ENCODE measurements around the gene CSNK1G3.

The CSNK1G3 gene

DNA sequence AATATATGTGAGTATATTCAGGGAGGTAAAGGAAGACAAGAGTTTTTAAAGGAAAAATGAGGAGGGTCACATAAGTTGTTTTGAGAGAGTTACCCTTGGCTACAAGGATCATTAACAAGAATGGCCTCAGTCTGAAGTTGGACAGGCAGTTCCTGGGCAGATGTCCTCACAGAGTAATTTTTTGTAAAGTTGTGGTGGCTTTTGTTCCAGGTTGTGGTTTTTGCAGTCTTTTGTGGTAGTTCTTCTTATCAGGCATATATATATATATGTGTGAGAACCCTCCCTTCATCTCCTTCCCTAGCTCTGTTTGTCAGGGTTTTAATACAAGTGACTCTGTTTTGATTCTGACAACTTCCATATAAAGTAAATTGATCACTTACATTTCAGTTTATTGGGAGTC, 60.0 kb downstream of the CSNK1G3 start:
- Histone ChIP-seq H3K27me3 (ENCODE audit: insufficient read depth, low read length) (no peaks in the 10 kb centered on the region), H4K12ac (ENCODE audit: low read depth, low read length) (no peak overlapping the region), H3K79me1 (ENCODE audit: low read length) (no peaks in the 10 kb centered on the region), H3K9me3 (ENCODE audit: insufficient read depth, low read depth, low read length) (no peaks in the 10 kb centered on the region), H3K18ac (ENCODE audit: low read length) (no peak overlapping the region), H2BK12ac (ENCODE audit: low read length) (no peak overlapping the region), H3K27ac (ENCODE audit: low read depth, low read length) (no peak overlapping the region), H4K91ac (ENCODE audit: low read depth, low read length) (no peak overlapping the region), H3K9ac (ENCODE audit: low read length) (no peak overlapping the region), H2BK5ac (ENCODE audit: low read depth, low read length, poor library complexity) (no peak overlapping the region), H3K14ac (ENCODE audit: low read length) (no peak overlapping the region), H4K8ac (ENCODE audit: low read depth, low read length) (no peak overlapping the region), H3K4me1 (ENCODE audit: control insufficient read depth in 1 of 2, insufficient read depth in 2 of 2, low read length in 2 of 2) (no peaks in the 10 kb centered on the region), H3K4me3 (ENCODE audit: low read depth, low read length) (no peak overlapping the region), H2AFZ (ENCODE audit: insufficient read depth, low read length, poor library complexity) (no peak overlapping the region), H3K36me3 (ENCODE audit: control insufficient read depth in 1 of 2, insufficient read depth in 2 of 2, low read length in 2 of 2) (peaks cover 0 to 2% of the 10 kb centered on the region in 2 experiments), H2AK5ac (ENCODE audit: low read length) (no peak overlapping the region), H3K4me2 (ENCODE audit: low read length) (no peak overlapping the region), H3K4ac (ENCODE audit: low read depth, low read length) (no peak overlapping the region), H3K23ac (ENCODE audit: low read length) (no peak overlapping the region), H2BK120ac (ENCODE audit: insufficient read depth, low read length, poor library complexity) (no peak overlapping the region), H3K79me2 (ENCODE audit: control insufficient read depth, insufficient read depth, low read length, poor library complexity) (no peaks in the 10 kb centered on the region)
- DNase-seq: no peak

DNA sequence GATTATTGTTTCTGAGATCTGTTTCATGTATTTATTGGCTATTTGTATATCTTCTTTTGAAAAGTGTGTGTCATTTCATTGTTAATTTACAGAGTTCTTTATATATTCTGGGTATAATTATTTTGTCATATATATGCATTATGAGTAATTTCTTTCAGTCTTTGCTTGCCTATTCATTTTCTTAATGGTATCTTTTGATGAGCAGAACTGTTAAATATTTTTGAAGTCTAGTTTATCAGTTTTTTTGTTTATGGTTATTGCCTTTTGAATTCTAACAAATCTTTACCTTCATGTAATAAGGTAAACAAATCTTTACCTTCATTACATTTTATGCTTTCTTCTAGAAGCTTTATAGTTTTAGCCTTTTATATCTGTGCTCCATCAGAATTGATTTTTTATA, 66.4 kb downstream of the CSNK1G3 start:
- Histone ChIP-seq H2BK120ac (ENCODE audit: insufficient read depth, low read length, poor library complexity) (no peak overlapping the region), H3K36me3 (ENCODE audit: control insufficient read depth in 1 of 2, insufficient read depth in 2 of 2, low read length in 2 of 2) (peaks cover 0 to 2% of the 10 kb centered on the region in 2 experiments), H3K79me2 (ENCODE audit: control insufficient read depth, insufficient read depth, low read length, poor library complexity) (no peaks in the 10 kb centered on the region), H3K79me1 (ENCODE audit: low read length) (no peaks in the 10 kb centered on the region), H3K4ac (ENCODE audit: low read depth, low read length) (no peak overlapping the region), H4K12ac (ENCODE audit: low read depth, low read length) (no peak overlapping the region), H3K4me2 (ENCODE audit: low read length) (no peak overlapping the region), H2AFZ (ENCODE audit: insufficient read depth, low read length, poor library complexity) (no peak overlapping the region), H4K91ac (ENCODE audit: low read depth, low read length) (no peak overlapping the region), H3K4me3 (ENCODE audit: low read depth, low read length) (no peak overlapping the region), H3K9me3 (ENCODE audit: insufficient read depth, low read depth, low read length) (no peaks in the 10 kb centered on the region), H3K9ac (ENCODE audit: low read length) (no peak overlapping the region), H2AK5ac (ENCODE audit: low read length) (no peak overlapping the region), H3K27me3 (ENCODE audit: insufficient read depth, low read length) (no peaks in the 10 kb centered on the region), H3K18ac (ENCODE audit: low read length) (no peak overlapping the region), H4K8ac (ENCODE audit: low read depth, low read length) (no peak overlapping the region), H3K4me1 (ENCODE audit: control insufficient read depth in 1 of 2, insufficient read depth in 2 of 2, low read length in 2 of 2) (no peaks in the 10 kb centered on the region), H2BK12ac (ENCODE audit: low read length) (no peak overlapping the region), H3K14ac (ENCODE audit: low read length) (no peak overlapping the region), H3K23ac (ENCODE audit: low read length) (no peak overlapping the region), H2BK5ac (ENCODE audit: low read depth, low read length, poor library complexity) (no peak overlapping the region), H3K27ac (ENCODE audit: low read depth, low read length) (no peak overlapping the region)
- DNase-seq: no peak

DNA sequence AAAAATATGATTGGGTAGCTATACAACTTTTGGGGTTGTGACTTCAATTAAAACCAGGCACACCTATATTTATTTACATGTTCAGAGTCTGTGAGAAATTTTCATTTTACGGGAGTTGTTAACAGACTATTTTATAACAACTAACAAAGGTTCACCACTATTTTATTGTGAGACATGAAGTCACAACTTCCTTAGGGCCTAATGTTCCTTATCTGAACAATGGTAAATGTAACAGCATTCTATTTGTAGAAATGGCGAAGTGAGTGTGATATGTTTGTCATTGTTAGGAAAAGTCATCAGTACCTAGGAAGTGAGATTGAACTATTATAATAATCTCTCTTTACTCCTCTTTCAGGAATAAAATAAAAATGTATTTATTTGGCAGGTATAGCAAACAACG, 67.4 kb downstream of the CSNK1G3 start:
- no peak overlapping the region for H4K91ac ChIP-seq (ENCODE audit: low read depth, low read length)
- H3K9me3 ChIP-seq (ENCODE audit: insufficient read depth, low read depth, low read length): no peaks in the 10 kb centered on the region
- no CpG with 5 or more reads among the region's 3 CpGs for WGBS (ENCODE audit: extremely low coverage, insufficient coverage, insufficient read length)
- no peaks in the 10 kb centered on the region for H3K79me1 ChIP-seq (ENCODE audit: low read length)
- no peak overlapping the region for H2BK120ac ChIP-seq (ENCODE audit: insufficient read depth, low read length, poor library complexity)
- H3K36me3 ChIP-seq (ENCODE audit: control insufficient read depth in 1 of 2, insufficient read depth in 2 of 2, low read length in 2 of 2): peaks cover 0 to 2% of the 10 kb centered on the region in 2 experiments
- H3K4me2 ChIP-seq (ENCODE audit: low read length): no peak overlapping the region
- H3K4ac ChIP-seq (ENCODE audit: low read depth, low read length): no peak overlapping the region
- no peak overlapping the region for H3K27ac ChIP-seq (ENCODE audit: low read depth, low read length)
- H4K12ac ChIP-seq (ENCODE audit: low read depth, low read length): no peak overlapping the region
- no peak overlapping the region for H3K4me3 ChIP-seq (ENCODE audit: low read depth, low read length)
- H3K14ac ChIP-seq (ENCODE audit: low read length): no peak overlapping the region
- no peaks in the 10 kb centered on the region for H3K79me2 ChIP-seq (ENCODE audit: control insufficient read depth, insufficient read depth, low read length, poor library complexity)
- no peaks in the 10 kb centered on the region for H3K4me1 ChIP-seq (ENCODE audit: control insufficient read depth in 1 of 2, insufficient read depth in 2 of 2, low read length in 2 of 2)
- H3K18ac ChIP-seq (ENCODE audit: low read length): no peak overlapping the region
- no peak for DNase-seq
- no peak overlapping the region for H2AK5ac ChIP-seq (ENCODE audit: low read length)
- H3K27me3 ChIP-seq (ENCODE audit: insufficient read depth, low read length): no peaks in the 10 kb centered on the region
- no peak overlapping the region for H2AFZ ChIP-seq (ENCODE audit: insufficient read depth, low read length, poor library complexity)
- no peak overlapping the region for H2BK5ac ChIP-seq (ENCODE audit: low read depth, low read length, poor library complexity)
- no peak overlapping the region for H3K9ac ChIP-seq (ENCODE audit: low read length)
- no peak overlapping the region for H3K23ac ChIP-seq (ENCODE audit: low read length)
- H4K8ac ChIP-seq (ENCODE audit: low read depth, low read length): no peak overlapping the region
- no peak overlapping the region for H2BK12ac ChIP-seq (ENCODE audit: low read length)

DNA sequence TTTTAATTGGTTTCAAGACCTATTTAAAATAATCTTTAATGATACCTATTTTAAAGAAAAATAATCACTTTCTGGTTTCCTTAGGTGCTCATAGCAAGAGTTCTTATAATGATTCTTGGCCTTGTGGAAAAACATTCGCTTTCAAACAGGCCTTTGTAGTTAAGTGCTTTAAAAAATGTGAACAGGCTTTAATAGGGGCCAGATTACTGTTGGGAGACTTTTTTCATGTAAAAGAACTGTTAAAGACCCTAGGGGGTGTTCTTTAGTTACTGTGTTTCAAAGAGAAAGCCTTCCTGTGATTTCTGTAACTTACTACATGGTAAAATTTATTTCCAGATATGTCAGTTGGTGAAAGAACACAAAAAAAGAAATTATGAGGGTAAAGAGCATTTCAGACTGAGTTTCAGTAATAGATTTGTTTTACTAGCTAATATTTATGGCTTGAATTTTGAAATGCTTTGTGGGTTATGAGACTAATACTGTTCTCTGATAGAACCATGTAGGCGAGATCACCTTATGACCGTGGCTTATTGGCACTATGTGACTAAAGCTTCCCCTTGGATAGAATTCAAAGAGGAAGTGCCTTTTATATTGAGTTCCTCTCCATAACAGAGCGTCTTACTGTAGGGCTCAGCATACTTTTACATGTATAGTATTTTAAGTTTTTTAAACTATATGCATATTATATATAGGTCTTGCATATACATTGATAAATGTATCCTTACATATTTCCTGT, 70.7 kb downstream of the CSNK1G3 start:
- WGBS (ENCODE audit: extremely low coverage, insufficient coverage, insufficient read length): no CpG with 5 or more reads among the region's 4 CpGs
- no peak for DNase-seq
- H3K27me3 ChIP-seq (ENCODE audit: insufficient read depth, low read length): no peaks in the 10 kb centered on the region

More for the DNA sequence above, 70.7 kb downstream of the CSNK1G3 start:
- Histone ChIP-seq H3K4me3 (ENCODE audit: low read depth, low read length) (no peak overlapping the region), H3K4ac (ENCODE audit: low read depth, low read length) (no peak overlapping the region), H2BK120ac (ENCODE audit: insufficient read depth, low read length, poor library complexity) (no peak overlapping the region), H3K79me1 (ENCODE audit: low read length) (no peaks in the 10 kb centered on the region), H2AK5ac (ENCODE audit: low read length) (no peak overlapping the region), H4K12ac (ENCODE audit: low read depth, low read length) (no peak overlapping the region), H3K9ac (ENCODE audit: low read length) (no peak overlapping the region), H3K36me3 (ENCODE audit: control insufficient read depth in 1 of 2, insufficient read depth in 2 of 2, low read length in 2 of 2) (no peaks in the 10 kb centered on the region), H4K8ac (ENCODE audit: low read depth, low read length) (no peak overlapping the region), H3K14ac (ENCODE audit: low read length) (no peak overlapping the region), H3K18ac (ENCODE audit: low read length) (no peak overlapping the region), H2AFZ (ENCODE audit: insufficient read depth, low read length, poor library complexity) (no peak overlapping the region), H3K4me2 (ENCODE audit: low read length) (no peak overlapping the region), H2BK12ac (ENCODE audit: low read length) (no peak overlapping the region), H4K91ac (ENCODE audit: low read depth, low read length) (no peak overlapping the region), H3K23ac (ENCODE audit: low read length) (no peak overlapping the region), H3K4me1 (ENCODE audit: control insufficient read depth in 1 of 2, insufficient read depth in 2 of 2, low read length in 2 of 2) (no peaks in the 10 kb centered on the region), H3K79me2 (ENCODE audit: control insufficient read depth, insufficient read depth, low read length, poor library complexity) (no peaks in the 10 kb centered on the region), H3K27ac (ENCODE audit: low read depth, low read length) (no peak overlapping the region), H2BK5ac (ENCODE audit: low read depth, low read length, poor library complexity) (no peak overlapping the region), H3K9me3 (ENCODE audit: insufficient read depth, low read depth, low read length) (no peaks in the 10 kb centered on the region)
